PC-9 (cell line): Measurements from ENCODE around the gene PCNX1. TPM values are rescaled to one million over a fixed set of nuclear protein-coding genes. Genes with fewer than 3 reads are reported as not detected.

Experiments used
- BruUV-seq: library from RNA; stranded (reverse); fragments of 400-500 nt; replicated peaks from 2 replicates; lab custom pipeline; 2021; lab: Mats Ljungman, UMichigan
- CTCF ChIA-PET: fragments of 300-600 bp; sonication (Branson Sonifier 250); formaldehyde crosslinking; loops from one replicate; lab custom pipeline; 2022; ENCODE audit warnings: antibody characterized with exemption; lab: Charles Lee
- POLR2A ChIA-PET: fragments of 300-600 bp; sonication (Branson Sonifier 250); formaldehyde crosslinking; loops from one replicate; lab custom pipeline; 2022; ENCODE audit warnings: antibody characterized with exemption; ENCODE audit not compliant: unreplicated experiment; lab: Charles Lee
- DNase-seq, 2 experiments: peaks; one replicate each; pipeline versions ENCODE4 v3.0.0 to v3.0.0-alpha.2; 2015 to 2022; ENCODE audit warnings: mixed read lengths in 1 of 2
- H2AFZ ChIP-seq: fragments of 200-600 bp; sonication (generic); 2 replicates; pipeline ENCODE4 v1.8.1; 2017; ENCODE audit warnings: antibody characterized with exemption
- H3F3A ChIP-seq: fragments of 200-600 bp; sonication (generic); 2 replicates; pipeline ENCODE4 v1.8.1; 2017; ENCODE audit warnings: antibody characterized with exemption, mild to moderate bottlenecking, low read depth; ENCODE audit not compliant: insufficient read depth
- H3K27ac ChIP-seq: fragments of 200-600 bp; sonication (generic); 2 replicates; pipeline ENCODE4 v1.6.1; 2016; ENCODE audit warnings: mixed run types
- H3K27me3 ChIP-seq: fragments of 200-600 bp; sonication (generic); 2 replicates; pipeline ENCODE4 v1.6.1; 2016; ENCODE audit warnings: low read depth, mixed run types; ENCODE audit not compliant: insufficient read depth
- H3K36me3 ChIP-seq: fragments of 200-600 bp; sonication (generic); 2 replicates; pipeline ENCODE4 v1.6.1; 2016; ENCODE audit warnings: low read depth, mixed run types
- H3K4me1 ChIP-seq: fragments of 200-600 bp; sonication (generic); replicated peaks from 2 replicates; pipeline ENCODE4 v1.6.1; 2016; ENCODE audit warnings: mixed run types; ENCODE audit not compliant: insufficient read depth
- H3K4me2 ChIP-seq: fragments of 200-600 bp; sonication (generic); 2 replicates; pipeline ENCODE4 v1.6.1; 2017; ENCODE audit warnings: mixed run types
- H3K4me3 ChIP-seq: fragments of 200-600 bp; sonication (generic); 2 replicates; pipeline ENCODE4 v1.6.1; 2016; ENCODE audit warnings: mixed run types
- H3K79me2 ChIP-seq: fragments of 200-600 bp; sonication (generic); 2 replicates; pipeline ENCODE4 v1.6.1; 2017; ENCODE audit warnings: low read depth, mixed run types
- H3K9me2 ChIP-seq: fragments of 200-600 bp; sonication (generic); 2 replicates; pipeline ENCODE4 v1.8.1; 2017; ENCODE audit warnings: mild to moderate bottlenecking; ENCODE audit not compliant: insufficient read depth
- H3K9me3 ChIP-seq: fragments of 200-600 bp; sonication (generic); 2 replicates; pipeline ENCODE4 v1.8.1; 2016; ENCODE audit warnings: low read depth; ENCODE audit not compliant: insufficient read depth
- H4K20me1 ChIP-seq: fragments of 200-600 bp; sonication (generic); 2 replicates; pipeline ENCODE4 v1.8.1; 2017; ENCODE audit not compliant: insufficient read depth
- CTCF ChIP-seq: fragments of 200-600 bp; sonication (generic); conservative IDR thresholded peaks from 2 replicates; pipeline ENCODE4 v1.6.1; 2017; ENCODE audit warnings: mixed run types, antibody characterized with exemption, mild to moderate bottlenecking, moderate library complexity
- EZH2 ChIP-seq: fragments of 200-600 bp; sonication (generic); IDR thresholded peaks from 2 replicates; pipeline ENCODE4 v1.8.0; 2017; ENCODE audit warnings: antibody characterized with exemption, low read depth
- intact Hi-C: fragments of 100-400 bp; cut with micrococcal nuclease; formaldehyde crosslinking; loops from one replicate; pipeline ENCODE4 v1.10.0; 2022; ENCODE audit not compliant: unreplicated experiment
- total RNA-seq: library from RNA; stranded (reverse); gene quantifications from 2 replicates; pipeline ENCODE4 v1.2.3, GENCODE V29; 2021

PCNX1 gene
- total RNA-seq, 1 experiment from 2014 or later: 37.6 TPM

GRCh38 chr14:70881549-70882177, 25.6 kb upstream of the PCNX1 start:
- ChIA-PET CTCF (no interaction called here), POLR2A (no interaction called here)
- Histone ChIP-seq H3K4me3 (no peak overlapping the region), H3K9me3 (no peaks in the 10 kb centered on the region), H2AFZ (no peak overlapping the region), H3K27me3 (no peaks in the 10 kb centered on the region; the same call in 1 of the 2 replicates), H4K20me1 (no peaks in the 10 kb centered on the region), H3K36me3 (no peaks in the 10 kb centered on the region), H3K9me2 (no peaks in the 10 kb centered on the region), H3K27ac (no peak overlapping the region), H3K4me2 (no peak overlapping the region), H3K4me1 (no peaks in the 10 kb centered on the region), H3F3A (no peaks in the 10 kb centered on the region), H3K79me2 (no peaks in the 10 kb centered on the region)
- intact Hi-C loops: no loop called here
- BruUV-seq: no TSS peak
- TF ChIP-seq CTCF (no peak), EZH2 (no peak)
- no peak for DNase-seq

- ChIA-PET CTCF (no interaction called here), POLR2A (no interaction called here)
- Histone ChIP-seq H2AFZ (no peak overlapping the region), H3K9me3 (no peaks in the 10 kb centered on the region), H3K4me2 (no peak overlapping the region), H3K27ac (no peak overlapping the region), H3F3A (no peaks in the 10 kb centered on the region), H4K20me1 (no peaks in the 10 kb centered on the region), H3K27me3 (peaks cover 9% of the 10 kb centered on the region; the same call in 1 of the 2 replicates), H3K79me2 (no peaks in the 10 kb centered on the region), H3K4me3 (no peak overlapping the region), H3K9me2 (no peaks in the 10 kb centered on the region), H3K4me1 (no peaks in the 10 kb centered on the region), H3K36me3 (no peaks in the 10 kb centered on the region)
- no TSS peak for BruUV-seq
- no peak for DNase-seq
- no peak for TF ChIP-seq CTCF
- no peak for TF ChIP-seq EZH2
- intact Hi-C loops: no loop called here
Observed at GRCh38 chr14:70882776-70883492, 24.3 kb upstream of the PCNX1 start.

GRCh38 chr14:70884595-70885342, 22.5 kb upstream of the PCNX1 start:
- Histone ChIP-seq H2AFZ (no peak overlapping the region), H3K27ac (no peak overlapping the region), H4K20me1 (no peaks in the 10 kb centered on the region), H3K36me3 (no peaks in the 10 kb centered on the region), H3K4me3 (no peak overlapping the region), H3K4me1 (no peaks in the 10 kb centered on the region), H3K9me2 (no peaks in the 10 kb centered on the region), H3K27me3 (peaks cover 9% of the 10 kb centered on the region; the same call in 1 of the 2 replicates), H3F3A (no peaks in the 10 kb centered on the region), H3K79me2 (no peaks in the 10 kb centered on the region), H3K4me2 (no peak overlapping the region), H3K9me3 (no peaks in the 10 kb centered on the region)
- TF ChIP-seq EZH2: no peak
- no peak for TF ChIP-seq CTCF
- no TSS peak for BruUV-seq
- CTCF ChIA-PET: no interaction called here
- intact Hi-C loops: no loop called here
- no peak for DNase-seq
- POLR2A ChIA-PET: no interaction called here
